Measurements from ENCODE around the gene IFNL3. TPM values are rescaled to one million over a fixed set of nuclear protein-coding genes. Genes with fewer than 3 reads are reported as not detected.

Gene IFNL3
- total RNA-seq, 1 donor from 2014 or later = not detected

DNA sequence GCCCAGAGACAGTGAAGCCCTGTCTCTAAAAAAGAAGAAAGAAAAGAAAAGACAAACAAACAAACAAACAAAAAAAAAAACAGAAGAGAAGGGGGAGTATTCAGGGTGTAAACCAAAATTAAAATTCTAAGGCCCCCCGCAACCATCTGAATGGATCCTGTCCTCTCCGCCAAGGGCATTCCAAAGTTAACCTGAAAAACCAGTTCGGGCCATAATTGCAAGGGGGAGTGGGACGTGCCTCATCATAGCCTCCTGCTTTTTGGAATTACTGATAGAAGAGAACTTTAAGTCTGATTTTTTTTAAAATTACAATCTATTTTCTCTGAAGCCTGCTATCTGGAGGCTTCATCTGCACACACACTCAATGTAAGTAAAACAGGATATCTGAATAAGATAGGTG, 17.7 kb upstream of the IFNL3 start:
- Histone ChIP-seq H3K36me3 (no peaks in the 10 kb centered on the region), H3K79me2 (ENCODE audit: low read depth) (no peaks in the 10 kb centered on the region), H3F3A (ENCODE audit: low read depth) (no peaks in the 10 kb centered on the region), H3K4me1 (no peaks in the 10 kb centered on the region), H3K9me3 (ENCODE audit: low read depth) (no peaks in the 10 kb centered on the region), H3K4me3 (no peak overlapping the region), H3K4me2 (no peak overlapping the region), H2AFZ (replicated peaks) (no peak overlapping the region), H4K20me1 (ENCODE audit: low read depth) (no peaks in the 10 kb centered on the region), H3K27me3 (peaks cover 81% of the 10 kb centered on the region), H3K27ac (no peak overlapping the region), H3K9ac (no peak overlapping the region)
- no peak overlapping the region for H3K27ac Mint-ChIP-seq
- TF ChIP-seq, protein P1, sequence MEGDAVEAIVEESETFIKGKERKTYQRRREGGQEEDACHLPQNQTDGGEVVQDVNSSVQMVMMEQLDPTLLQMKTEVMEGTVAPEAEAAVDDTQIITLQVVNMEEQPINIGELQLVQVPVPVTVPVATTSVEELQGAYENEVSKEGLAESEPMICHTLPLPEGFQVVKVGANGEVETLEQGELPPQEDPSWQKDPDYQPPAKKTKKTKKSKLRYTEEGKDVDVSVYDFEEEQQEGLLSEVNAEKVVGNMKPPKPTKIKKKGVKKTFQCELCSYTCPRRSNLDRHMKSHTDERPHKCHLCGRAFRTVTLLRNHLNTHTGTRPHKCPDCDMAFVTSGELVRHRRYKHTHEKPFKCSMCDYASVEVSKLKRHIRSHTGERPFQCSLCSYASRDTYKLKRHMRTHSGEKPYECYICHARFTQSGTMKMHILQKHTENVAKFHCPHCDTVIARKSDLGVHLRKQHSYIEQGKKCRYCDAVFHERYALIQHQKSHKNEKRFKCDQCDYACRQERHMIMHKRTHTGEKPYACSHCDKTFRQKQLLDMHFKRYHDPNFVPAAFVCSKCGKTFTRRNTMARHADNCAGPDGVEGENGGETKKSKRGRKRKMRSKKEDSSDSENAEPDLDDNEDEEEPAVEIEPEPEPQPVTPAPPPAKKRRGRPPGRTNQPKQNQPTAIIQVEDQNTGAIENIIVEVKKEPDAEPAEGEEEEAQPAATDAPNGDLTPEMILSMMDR (IDR thresholded peaks at IDR 0.05) = no peak
- TF ChIP-seq EZH2phosphoT487 (IDR thresholded peaks at IDR 0.05) (peak; percentile 17), EZH2 (IDR thresholded peaks at IDR 0.05) (no peak)
- no peak for DNase-seq (ENCODE audit: low spot score)
- H3K4me3 Mint-ChIP-seq = no peak overlapping the region
- peaks cover 10% of the 10 kb centered on the region for H3K4me1 Mint-ChIP-seq
- H3K9me3 Mint-ChIP-seq = no peaks in the 10 kb centered on the region
- H3K27me3 Mint-ChIP-seq (ENCODE audit: insufficient read depth, low read depth) = peaks cover 33% of the 10 kb centered on the region
- no peaks in the 10 kb centered on the region for H3K36me3 Mint-ChIP-seq

GRCh38 chr19:39261704-39262103, 16.9 kb upstream of the IFNL3 start:
- Histone ChIP-seq H3K4me3 (no peak overlapping the region), H3K4me2 (no peak overlapping the region), H3K9ac (no peak overlapping the region)

GRCh38 chr19:39257227-39257626, 12.4 kb upstream of the IFNL3 start:
- H3K4me3 ChIP-seq = no peak overlapping the region
- Mint-ChIP-seq H3K9me3 (no peaks in the 10 kb centered on the region), H3K4me1 (peaks cover 7% of the 10 kb centered on the region), H3K27ac (no peak overlapping the region), H3K27me3 (ENCODE audit: insufficient read depth, low read depth) (peaks cover 14% of the 10 kb centered on the region), H3K4me3 (no peak overlapping the region), H3K36me3 (no peaks in the 10 kb centered on the region)
- H3F3A ChIP-seq (ENCODE audit: low read depth) = no peaks in the 10 kb centered on the region
- DNase-seq (ENCODE audit: low spot score) = no peak
- no peaks in the 10 kb centered on the region for H3K79me2 ChIP-seq (ENCODE audit: low read depth)
- no peak overlapping the region for H3K4me2 ChIP-seq
- H3K27ac ChIP-seq = no peak overlapping the region
- H3K9me3 ChIP-seq (ENCODE audit: low read depth) = no peaks in the 10 kb centered on the region
- H2AFZ ChIP-seq (replicated peaks) = no peak overlapping the region
- H3K36me3 ChIP-seq = no peaks in the 10 kb centered on the region
- peaks cover 76% of the 10 kb centered on the region for H3K27me3 ChIP-seq
- TF ChIP-seq EZH2phosphoT487 (IDR thresholded peaks at IDR 0.05) (no peak), EZH2 (IDR thresholded peaks at IDR 0.05) (no peak)
- TF ChIP-seq, protein P1 (IDR thresholded peaks at IDR 0.05) = no peak
- no peak overlapping the region for H3K9ac ChIP-seq
- H4K20me1 ChIP-seq (ENCODE audit: low read depth) = no peaks in the 10 kb centered on the region
- H3K4me1 ChIP-seq = no peaks in the 10 kb centered on the region

More at GRCh38 chr19:39261704-39262103, 16.9 kb upstream of the IFNL3 start:
- Histone ChIP-seq H3K27ac (no peak overlapping the region), H3K79me2 (ENCODE audit: low read depth) (no peaks in the 10 kb centered on the region), H3K36me3 (no peaks in the 10 kb centered on the region), H3F3A (ENCODE audit: low read depth) (no peaks in the 10 kb centered on the region), H4K20me1 (ENCODE audit: low read depth) (no peaks in the 10 kb centered on the region), H3K9me3 (ENCODE audit: low read depth) (no peaks in the 10 kb centered on the region), H3K4me1 (no peaks in the 10 kb centered on the region), H2AFZ (replicated peaks) (no peak overlapping the region), H3K27me3 (peaks cover 75% of the 10 kb centered on the region)
- peaks cover 34% of the 10 kb centered on the region for H3K27me3 Mint-ChIP-seq (ENCODE audit: insufficient read depth, low read depth)
- no peaks in the 10 kb centered on the region for H3K36me3 Mint-ChIP-seq
- TF ChIP-seq EZH2phosphoT487 (IDR thresholded peaks at IDR 0.05) (no peak), EZH2 (IDR thresholded peaks at IDR 0.05) (no peak)
- TF ChIP-seq, protein P1 (IDR thresholded peaks at IDR 0.05) = no peak
- H3K9me3 Mint-ChIP-seq = no peaks in the 10 kb centered on the region
- H3K27ac Mint-ChIP-seq = no peak overlapping the region
- DNase-seq (ENCODE audit: low spot score) = no peak
- peaks cover 10% of the 10 kb centered on the region for H3K4me1 Mint-ChIP-seq
- no peak overlapping the region for H3K4me3 Mint-ChIP-seq
